Fibroblast of skin of left quadriceps (primary cell): ENCODE measurements around the gene PCP2.
"Not testable (repeated sequence)": the region's sequence is repeated elsewhere in the genome, so short reads cannot be mapped to it uniquely, and the experiment has no call there.

Source experiments
- DNase-seq, 2 experiments: peaks; one replicate each; pipeline ENCODE4 v3.0.0-alpha.2; 2013; ENCODE audit warnings: low read depth in 2 of 2

The PCP2 gene

DNA sequence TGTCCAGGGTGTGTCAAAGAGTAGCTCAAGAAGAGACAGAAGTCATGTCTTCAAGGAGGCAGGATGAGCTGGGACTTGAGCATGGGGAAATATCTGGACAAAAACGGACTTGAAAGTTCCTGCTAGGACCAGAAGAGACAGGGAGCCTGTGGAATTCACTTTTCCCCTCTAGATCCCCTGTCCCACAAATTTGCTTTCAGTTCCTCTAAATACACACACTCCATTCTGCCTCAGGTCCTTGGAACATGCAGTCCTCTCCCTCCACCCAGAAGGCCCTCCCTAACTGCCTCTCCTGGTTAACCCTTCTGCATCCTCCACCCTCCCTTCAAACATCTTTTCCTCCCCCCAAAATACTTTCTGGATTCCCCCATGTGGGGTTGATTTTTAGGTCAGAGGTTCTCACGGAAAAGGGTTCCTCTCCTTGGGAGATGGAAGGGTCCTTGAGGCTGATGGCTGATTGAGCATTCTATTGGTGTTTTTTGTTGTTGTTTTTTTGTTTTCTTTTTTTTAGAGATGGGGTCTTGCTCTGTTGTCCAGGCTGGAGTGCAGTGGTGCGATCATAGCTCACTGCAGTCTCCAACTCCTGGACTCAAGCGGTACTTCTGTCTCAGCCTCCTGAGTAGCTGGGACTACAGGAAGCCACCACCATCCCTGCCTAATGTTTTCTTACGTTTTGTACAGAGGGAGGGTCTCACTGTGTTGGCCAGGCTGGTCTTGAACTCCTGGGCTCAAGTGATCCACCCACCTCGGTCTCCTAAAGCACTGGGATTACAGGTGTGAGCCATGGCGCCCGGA is 28.4 kb upstream of the PCP2 start:
- no peak for DNase-seq

DNA sequence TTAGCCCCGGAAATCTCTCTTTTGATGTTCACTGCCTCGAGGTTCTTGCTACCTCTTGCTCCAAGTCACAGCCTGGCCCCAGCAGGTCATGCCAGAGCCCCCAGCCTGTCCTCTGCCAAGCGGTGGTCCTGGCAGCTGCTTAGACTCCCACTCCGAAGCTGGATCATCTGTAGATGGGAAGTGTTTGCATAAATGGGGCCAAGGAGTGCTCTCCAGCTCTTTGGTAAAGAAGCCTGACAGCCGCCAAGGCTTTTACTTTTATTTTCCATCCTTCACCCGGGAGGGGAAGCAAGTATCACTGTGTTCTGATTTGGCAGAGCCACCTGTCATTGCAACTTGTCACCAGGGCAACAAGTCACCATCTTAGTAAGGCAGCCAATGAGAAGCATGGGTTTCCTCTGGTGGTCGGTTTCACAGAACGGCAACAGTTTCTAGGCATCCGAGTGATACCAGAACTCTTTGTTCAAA is 24.7 kb upstream of the PCP2 start:
- no peak for DNase-seq

DNA sequence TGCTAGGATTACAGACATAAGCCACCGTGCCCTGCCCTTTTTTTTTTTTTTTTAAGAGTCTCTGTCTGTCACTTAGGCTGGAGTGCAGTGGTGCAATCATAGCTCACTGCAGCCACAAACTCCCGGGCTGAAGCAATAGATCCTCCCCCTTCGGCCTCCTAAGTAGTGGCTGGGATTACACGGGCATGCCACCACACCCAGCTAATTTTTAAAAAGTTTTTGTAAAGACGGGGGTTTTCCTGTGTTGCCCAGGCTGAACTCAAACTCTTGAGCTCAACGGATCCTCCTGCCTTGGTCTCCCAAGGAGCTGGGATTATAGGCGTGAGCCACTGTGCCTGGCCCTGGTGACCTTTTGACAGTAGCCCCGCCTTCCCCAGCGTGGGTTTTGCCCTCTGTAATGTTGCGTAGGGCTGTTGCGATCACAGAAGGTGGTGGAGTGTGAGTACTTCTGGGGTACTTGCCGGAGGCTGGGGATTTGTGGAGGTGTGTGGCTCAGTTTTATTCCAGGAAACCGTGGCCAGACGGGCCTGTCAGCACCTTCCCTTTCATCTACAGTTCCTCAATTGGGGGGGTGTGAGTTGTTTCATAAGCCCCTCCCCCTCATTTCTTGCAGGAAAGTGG is 23.7 kb upstream of the PCP2 start:
- DNase-seq = no peak

DNA sequence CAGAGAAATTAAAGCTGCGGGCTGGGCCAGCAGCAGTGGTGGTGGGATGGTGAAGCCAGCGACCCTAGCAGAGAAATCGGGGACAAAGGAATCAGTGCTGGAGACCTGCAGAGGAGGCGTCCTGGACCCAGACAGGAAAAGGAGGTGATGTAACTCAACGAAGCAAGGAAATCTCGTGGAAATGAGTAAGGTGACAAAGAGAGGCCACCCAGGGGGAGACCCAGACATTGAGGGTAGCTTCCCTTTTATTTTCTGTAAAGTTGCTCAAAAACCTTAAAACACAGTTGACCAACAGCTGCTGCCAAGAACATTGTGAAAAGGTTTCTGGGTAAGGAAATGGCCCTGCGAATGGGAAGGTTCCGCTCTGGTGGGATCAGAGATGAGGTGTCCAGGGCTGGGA is 22.1 kb upstream of the PCP2 start:
- DNase-seq = no peak

DNA sequence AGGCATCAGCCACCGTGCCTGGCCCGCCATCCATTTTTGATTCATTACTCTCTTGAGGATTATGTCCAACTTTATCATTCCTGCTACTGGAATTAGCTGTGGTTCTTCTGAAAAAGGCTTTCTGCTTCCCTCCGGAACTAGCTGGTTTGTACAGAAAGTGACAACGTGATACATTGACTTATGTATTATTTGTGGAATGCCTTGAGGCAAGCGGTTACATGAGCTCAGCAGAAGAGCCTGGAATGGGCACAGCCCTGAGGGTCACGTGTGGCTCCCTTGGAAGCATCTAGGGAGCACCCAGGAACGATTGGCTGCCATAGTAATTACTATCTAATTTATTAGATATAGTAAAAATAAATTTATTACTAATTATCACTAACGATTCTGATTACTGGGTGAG is 20.9 kb upstream of the PCP2 start:
- DNase-seq = no peak

DNA sequence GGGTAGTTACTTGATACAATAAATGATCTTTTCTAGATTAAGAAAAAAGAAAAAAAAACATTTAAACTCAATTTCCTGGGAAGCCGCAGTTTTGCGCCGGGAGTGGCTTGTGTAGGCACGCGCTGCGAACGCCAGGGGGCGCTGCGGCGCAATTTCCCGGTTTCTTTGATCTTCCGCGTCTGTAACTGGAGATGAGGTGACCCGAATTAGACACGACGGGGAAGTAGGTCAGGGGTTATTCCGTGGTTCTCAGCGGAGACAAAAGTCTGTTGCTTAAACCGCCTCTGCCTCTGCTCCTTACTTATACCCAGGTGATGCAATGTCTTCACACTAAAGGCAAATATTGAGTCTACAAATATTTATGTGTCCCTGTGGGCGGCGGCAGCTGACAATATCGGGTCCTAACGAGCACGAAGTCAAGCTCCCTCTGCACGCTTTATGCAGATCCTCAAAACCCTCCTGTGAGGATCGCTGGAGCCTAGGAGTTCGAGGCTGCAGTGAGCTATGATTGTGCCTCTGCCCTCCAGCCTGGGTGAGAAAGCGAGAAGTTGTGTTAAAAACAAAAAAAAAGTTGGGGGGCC is 18.6 kb upstream of the PCP2 start:
- peak; percentile 27 to 29 for DNase-seq

DNA sequence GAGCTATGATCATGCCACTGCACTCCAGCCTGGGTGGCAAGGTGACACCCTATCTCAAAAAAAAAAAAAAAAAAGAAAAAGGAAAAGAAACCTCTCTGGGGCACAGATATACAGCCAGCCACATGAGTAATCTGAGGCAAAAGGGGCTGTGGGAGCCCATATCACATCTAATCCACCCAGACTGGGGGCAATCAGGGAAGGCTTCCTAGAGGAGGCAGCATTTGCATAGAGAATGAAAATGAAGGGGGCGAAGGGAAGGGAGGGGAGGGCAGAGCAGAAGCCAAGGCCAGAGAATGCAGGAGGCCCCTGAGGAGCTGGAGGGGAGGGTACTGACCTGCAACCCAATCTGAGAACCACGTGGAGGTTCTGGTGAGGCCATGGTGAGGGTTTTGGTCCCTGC is 16.6 kb upstream of the PCP2 start:
- no peak for DNase-seq

DNA sequence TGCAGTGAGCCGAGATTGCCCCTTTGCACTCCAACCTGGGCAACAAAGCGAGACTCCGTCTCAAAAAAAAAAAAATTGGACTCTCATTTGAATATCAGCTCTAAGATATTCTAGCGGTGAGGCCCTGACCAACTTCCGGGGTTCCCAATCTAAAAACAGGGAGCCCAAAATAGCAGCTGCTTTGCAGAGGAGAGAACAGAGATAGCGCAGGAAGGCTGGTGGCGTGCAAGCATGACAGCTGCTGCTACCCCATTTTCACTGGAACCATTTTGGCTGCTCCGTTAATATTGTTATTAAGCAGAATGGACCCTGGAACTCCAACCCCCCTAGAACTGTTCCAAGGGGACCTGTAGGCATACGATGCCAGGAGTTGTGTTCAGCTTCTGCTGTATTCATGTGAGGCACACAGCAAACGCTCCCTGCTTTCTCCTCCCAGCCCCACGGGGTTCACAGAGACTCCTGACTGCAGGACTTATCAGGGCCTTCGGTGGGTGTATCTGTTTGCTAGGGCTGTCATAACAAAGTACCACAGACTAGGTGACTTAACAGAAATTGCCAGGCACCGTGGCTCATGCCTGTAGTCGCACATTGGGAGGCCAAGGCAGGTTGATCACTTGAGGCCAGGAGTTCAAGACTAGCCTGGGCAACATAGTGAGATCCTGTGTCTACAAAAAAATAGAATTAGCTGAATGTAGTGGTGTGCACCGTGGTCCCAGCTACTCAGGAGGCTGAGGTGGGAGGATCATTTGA is 14.9 kb upstream of the PCP2 start:
- no peak for DNase-seq

DNA sequence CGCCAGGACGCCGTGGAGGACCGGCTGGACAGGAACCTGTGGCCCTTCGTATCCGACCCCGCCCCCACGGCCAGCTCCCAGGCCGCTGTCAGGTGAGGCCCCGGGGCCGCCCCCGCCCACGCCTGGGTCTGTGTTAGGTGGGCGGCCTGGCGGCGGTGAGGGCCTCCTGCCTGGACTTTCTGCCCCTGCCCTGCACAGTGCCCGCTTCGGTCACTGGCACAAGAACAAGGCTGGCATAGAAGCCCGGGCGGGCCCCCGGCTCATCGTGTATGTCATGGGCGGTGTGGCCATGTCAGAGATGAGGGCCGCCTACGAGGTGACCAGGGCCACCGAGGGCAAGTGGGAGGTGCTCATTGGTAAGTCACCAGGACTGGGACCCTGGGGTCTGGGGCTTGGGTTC is 13.6 kb upstream of the PCP2 start:
- no peak for DNase-seq

DNA sequence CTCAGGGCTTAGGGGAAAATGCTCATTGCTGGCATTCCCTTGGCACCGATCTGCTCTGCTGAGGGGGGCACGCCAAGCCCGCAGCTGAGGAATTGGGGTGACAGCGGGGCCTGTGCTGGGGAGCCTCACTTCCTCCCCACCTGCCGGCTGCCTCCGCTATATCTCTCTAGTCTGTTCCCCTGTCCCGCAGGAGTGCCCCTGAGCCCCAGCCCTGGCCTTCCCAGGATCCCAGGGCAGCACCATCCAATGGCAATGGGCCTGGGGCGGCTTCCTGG is 12.8 kb upstream of the PCP2 start:
- DNase-seq = no peak

DNA sequence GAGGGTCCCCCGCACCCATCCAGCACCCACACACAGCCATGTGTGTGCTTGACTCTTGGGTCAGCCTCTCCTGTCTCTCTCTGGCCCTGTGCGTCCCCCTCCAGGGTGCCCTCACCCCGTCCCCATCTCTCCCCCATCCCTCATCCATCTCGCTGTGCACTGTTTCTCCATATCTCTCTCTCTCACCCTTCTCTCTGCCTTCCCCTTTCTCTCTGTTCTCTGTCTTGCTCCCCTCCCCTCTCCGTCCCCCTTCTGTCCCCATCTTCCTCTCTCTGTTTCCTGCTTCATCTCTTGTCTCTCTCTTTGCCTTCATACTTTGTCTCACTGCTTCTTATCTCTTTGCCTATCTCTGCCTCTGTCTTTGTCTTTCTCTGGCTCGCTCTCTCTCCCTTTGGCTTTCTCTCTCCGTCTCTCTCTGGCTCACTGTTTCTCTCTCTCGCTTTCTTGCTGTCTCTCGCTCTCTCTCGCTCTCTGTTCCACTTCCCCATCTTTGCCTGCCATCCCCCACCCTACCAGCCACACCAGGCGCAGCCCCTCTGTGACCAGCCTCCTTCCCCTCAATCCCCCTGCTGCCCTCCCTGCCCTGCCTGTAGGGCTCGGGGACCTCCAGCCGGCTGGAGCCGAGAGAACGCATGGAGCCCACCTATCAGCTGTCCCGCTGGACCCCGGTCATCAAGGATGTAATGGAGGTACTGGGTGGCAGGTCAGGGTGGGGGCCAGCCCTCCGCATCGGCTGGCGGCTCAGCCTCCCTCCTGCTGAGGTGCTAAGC is 12.3 kb upstream of the PCP2 start:
- DNase-seq = no peak

DNA sequence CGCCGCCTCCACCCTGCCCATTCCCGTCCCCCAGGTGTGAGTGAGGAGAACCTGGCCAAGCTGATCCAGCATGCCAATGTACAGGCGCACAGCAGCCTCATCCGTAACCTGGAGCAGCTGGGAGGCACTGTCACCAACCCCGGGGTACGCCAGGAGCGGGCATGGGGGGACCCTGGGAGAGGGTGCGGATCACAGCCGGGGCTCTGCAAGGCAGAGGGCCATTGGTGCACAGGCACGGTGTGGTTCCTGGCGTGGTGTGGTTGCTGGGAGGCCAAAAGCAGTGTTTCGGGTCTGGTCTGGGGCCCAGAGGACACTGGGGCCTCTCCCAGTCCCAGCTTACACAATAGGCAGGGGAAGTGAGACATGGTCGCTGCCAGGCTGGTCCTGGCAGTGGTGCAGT is 11.6 kb upstream of the PCP2 start:
- DNase-seq = no peak

DNA sequence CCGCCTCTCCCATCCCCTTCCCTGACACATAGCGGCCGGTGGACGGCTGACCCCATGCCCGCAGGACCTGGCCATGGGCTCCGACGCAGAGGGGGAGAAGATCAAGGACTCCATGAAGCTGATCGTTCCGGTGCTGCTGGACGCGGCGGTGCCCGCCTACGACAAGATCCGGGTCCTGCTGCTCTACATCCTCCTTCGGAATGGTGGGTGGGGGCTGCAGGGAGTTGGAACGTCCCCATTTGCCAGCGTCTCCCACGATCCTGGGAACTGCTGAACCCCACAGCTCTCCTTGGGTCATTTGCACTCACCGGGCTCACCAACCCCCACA is 11.0 kb upstream of the PCP2 start:
- no peak for DNase-seq

DNA sequence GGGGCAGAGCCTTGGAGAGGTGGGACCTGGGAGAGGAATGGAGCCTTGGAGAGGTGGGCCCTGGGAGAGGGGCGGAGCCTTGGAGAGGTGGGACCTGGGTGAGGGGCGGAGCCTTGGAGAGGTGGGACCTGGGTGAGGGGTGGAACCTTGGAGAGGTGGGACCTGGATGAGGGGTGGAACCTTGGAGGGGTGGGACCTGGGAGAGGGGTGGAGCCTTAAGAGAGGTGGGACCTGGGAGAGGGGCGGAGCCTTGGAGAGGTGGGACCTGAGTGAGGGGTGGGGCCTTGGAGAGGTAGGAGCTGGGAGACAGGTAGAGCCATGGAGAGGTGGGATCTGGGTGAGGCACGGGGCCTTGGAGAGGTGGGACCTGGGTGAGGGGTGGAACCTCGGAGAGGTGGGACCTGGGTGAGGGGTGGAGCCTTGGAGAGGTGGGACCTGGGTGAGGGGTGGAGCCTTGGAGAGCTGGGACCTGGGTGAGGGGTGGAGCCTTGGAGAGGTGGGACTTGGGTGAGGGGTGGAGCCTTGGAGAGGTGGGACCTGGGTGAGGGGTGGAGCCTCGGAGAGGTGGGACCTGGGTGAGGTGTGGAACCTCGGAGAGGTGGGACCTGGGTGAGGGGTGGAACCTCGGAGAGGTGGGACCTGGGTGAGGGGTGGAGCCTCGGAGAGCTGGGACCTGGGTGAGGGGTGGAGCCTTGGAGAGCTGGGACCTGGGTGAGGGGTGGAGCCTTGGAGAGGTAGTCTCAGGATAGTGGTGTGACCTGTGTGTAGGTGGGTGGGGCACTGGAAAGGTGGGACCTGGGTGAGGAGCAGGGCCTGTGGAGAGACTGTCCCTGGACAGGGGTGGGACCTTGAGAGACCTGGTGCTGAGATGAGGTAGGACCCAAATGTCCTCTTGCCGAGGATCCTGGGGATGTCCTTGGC is 10.4 kb upstream of the PCP2 start:
- not testable (repeated sequence) for DNase-seq

DNA sequence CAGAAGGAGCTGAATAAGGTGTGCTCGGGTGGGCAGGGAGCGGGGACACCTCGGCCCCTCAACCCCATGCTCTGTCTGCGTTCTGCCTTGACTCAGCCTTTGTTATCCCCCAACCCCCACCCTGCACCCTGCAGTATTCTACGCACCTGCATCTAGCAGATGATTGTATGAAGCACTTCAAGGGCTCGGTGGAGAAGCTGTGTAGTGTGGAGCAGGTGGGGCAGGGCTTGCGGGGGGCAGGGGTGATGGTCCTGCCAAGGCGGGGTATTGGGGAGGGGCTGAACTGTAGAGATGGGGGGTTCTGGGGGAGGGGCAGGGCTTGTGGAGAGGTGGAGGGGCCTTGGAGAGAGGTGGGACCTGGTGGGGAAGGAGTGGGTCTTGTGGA is 9.5 kb upstream of the PCP2 start:
- no peak for DNase-seq

DNA sequence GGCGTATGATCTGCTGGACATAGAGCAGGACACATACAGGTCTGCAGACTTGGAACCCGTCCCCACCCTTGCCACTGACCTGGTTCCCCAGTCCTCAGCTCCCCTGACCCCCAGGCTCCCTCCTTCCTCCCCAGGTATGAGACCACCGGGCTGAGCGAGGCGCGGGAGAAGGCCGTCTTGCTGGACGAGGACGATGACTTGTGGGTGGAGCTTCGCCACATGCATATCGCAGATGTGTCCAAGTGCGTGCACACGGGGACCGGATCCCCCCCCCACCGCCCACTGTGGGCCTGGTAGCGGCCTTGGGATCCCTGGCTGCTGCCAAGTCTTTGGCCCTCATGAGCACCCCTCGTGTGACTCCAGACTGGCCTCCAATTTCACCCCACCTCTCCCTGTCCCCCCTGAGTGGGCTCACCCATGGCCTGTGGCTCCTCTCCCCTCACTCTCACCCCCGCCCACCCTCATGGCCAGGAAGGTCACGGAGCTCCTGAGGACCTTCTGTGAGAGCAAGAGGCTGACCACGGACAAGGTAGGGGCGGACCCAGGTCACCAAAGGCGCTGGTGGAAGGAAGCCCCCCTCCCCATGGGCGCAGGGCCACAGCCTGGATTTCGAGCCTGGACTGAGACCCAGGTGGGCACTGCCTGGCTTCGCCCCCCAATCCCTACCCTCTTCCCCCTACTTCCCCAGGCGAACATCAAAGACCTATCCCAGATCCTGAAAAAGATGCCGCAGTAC is 8.9 kb upstream of the PCP2 start:
- no peak for DNase-seq

DNA sequence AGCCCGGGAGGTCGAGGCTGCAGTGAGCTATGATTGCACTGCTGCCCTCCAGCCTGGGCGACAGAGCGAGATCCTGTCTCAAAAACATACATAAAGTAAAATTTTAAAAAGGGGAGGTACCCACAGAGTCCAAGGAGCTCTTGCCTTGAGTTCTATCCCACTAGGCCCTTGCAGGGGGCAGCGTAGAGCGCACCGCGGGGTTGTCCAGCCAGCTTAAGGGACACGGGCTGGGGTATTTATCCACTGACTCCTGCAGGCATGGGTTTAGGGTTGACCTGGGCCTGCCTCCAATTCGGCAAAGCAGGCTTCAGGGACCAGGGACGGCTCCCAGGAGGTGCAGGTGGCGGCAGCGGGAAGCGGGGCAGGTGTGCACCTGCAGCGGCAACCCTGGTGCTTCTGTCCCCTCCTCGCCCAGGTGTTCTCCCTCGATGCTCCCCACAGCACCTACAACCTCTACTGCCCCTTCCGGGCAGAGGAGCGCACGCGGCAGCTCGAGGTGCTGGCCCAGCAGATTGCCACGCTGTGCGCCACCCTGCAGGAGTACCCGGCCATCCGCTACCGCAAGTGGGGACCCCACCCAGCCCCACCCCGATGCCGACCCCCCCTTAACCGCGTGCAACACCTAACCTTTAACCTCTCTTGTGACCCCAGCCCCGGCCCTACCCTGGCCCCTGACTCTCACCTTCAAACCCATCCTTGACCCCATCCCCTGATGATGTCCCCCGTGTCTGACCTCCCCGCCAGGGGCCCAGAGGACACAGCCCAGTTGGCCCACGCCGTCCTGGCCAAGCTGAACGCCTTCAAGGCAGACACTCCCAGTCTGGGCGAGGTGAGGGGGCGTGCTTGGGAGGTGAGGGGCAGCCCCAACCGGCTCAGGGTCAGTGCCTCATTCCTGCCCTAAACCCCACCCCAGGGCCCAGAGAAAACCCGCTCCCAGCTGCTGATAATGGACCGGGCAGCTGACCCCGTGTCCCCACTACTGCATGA is 8.1 kb upstream of the PCP2 start:
- DNase-seq = no peak

DNA sequence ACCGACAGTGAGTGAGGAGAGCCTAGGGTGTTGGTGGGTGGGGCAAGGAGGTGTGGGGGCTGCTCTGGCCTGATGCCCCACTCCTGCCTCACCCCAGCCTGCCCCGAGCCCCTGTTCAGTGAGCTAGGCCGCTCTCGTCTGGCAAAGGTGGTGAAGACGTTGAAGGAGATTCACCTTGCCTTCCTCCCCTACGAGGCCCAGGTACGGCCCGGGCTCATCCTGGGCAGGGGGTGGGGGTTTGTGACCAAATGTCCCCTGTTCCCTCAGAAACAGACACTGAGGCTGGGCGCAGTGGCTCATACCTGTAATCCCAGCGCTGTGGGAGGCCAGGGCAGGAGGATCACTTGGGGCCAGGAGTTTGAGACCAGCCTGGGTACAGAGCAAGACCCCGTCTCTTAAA is 7.3 kb upstream of the PCP2 start:
- DNase-seq = no peak

DNA sequence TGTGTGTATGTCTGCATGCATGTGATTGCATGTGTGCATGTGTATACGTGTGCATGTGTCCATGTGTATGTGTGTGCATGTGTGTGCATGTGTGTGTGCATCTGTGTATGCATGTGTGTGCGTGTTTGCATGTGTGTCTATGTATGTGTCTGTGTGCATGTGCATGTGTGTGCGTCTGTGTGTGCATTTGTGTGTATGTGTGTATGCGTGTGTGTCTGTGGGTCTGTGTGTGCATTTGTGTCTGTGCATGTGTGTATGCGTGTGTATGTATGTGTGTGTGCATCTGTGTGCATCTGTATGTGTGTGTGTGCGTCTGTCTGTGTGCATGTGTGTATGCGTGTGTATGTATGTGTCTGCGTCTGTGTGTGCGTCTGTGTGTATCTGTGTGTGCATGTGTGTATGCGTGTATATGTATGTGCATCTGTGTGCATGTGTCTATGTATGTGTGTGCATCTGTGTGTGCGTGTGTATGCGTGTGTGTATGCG is 6.4 kb upstream of the PCP2 start:
- no peak for DNase-seq
